GM21390 (cell line): ENCODE measurements around the gene RSRP1.

Experiments
- ATAC-seq: cut with Tn5 transposase; IDR thresholded peaks from one replicate; pipeline ENCODE4 v1.9.1; 2021; ENCODE audit not compliant: unreplicated experiment

The RSRP1 gene

GRCh38 chr1:25220666-25221065 lies 26.6 kb downstream of the RSRP1 start:
- no peak for ATAC-seq

- ATAC-seq: no peak
Observed at GRCh38 chr1:25219661-25220251, 27.5 kb downstream of the RSRP1 start.

- ATAC-seq: no peak
Observed at GRCh38 chr1:25217598-25218232, 29.5 kb downstream of the RSRP1 start.

- ATAC-seq: no peak
Observed at GRCh38 chr1:25217015-25217414, 30.2 kb downstream of the RSRP1 start.

GRCh38 chr1:25216123-25216522 lies 31.1 kb downstream of the RSRP1 start:
- ATAC-seq: no peak

- no peak for ATAC-seq
Observed at GRCh38 chr1:25212725-25213124, 34.5 kb downstream of the RSRP1 start.

- no peak for ATAC-seq
Observed at GRCh38 chr1:25210728-25211127, 36.5 kb downstream of the RSRP1 start.

- ATAC-seq: no peak
Observed at GRCh38 chr1:25209516-25209915, 37.7 kb downstream of the RSRP1 start.

GRCh38 chr1:25208561-25209222 lies 38.6 kb downstream of the RSRP1 start:
- no peak for ATAC-seq

GRCh38 chr1:25208092-25208491 lies 39.2 kb downstream of the RSRP1 start:
- ATAC-seq: no peak

- ATAC-seq: no peak
Observed at GRCh38 chr1:25206201-25206600, 41.1 kb downstream of the RSRP1 start.

GRCh38 chr1:25205786-25206185 lies 41.5 kb downstream of the RSRP1 start:
- no peak for ATAC-seq

- ATAC-seq: no peak
Observed at GRCh38 chr1:25204797-25205480, 42.3 kb downstream of the RSRP1 start.

GRCh38 chr1:25201006-25201405 lies 46.2 kb downstream of the RSRP1 start:
- no peak for ATAC-seq

GRCh38 chr1:25199819-25200620 lies 47.2 kb downstream of the RSRP1 start:
- ATAC-seq: no peak

GRCh38 chr1:25198663-25199252 lies 48.5 kb downstream of the RSRP1 start:
- no peak for ATAC-seq

- no peak for ATAC-seq
Observed at GRCh38 chr1:25197982-25198662, 49.1 kb downstream of the RSRP1 start.

- no peak for ATAC-seq
Observed at GRCh38 chr1:25197235-25197975, 49.8 kb downstream of the RSRP1 start.

- ATAC-seq: no peak
Observed at GRCh38 chr1:25196830-25197229, 50.4 kb downstream of the RSRP1 start.
